Right atrium auricular region (tissue), 2 donors: ENCODE data around the gene SPARC. TPM values are rescaled to one million over a fixed set of nuclear protein-coding genes. Genes with fewer than 3 reads are reported as not detected.

ENCODE experiments used
- DNase-seq: peaks from one replicate; pipeline ENCODE4 v3.0.0-alpha.2; 2019; ENCODE audit warnings: low spot score
- H3K27ac ChIP-seq, 2 donors: fragments of 200-600 bp; sonication (generic); 1 replicate in 1 of 2; 2 replicates in 1 of 2; pipeline ENCODE4 v1.5.1; 2016 to 2019
- H3K27me3 ChIP-seq, 2 donors: fragments of 200-600 bp; sonication (generic); one replicate each; pipeline versions ENCODE4 v1.5.1 to v1.6.0; 2017 to 2019
- H3K36me3 ChIP-seq: fragments of 200-600 bp; sonication (generic); one replicate; pipeline ENCODE4 v1.5.1; 2016
- H3K4me1 ChIP-seq, 2 donors: fragments of 200-600 bp; sonication (generic); one replicate each; pipeline versions ENCODE4 v1.5.1 to v1.6.0; 2017 to 2019
- H3K4me3 ChIP-seq, 2 donors: fragments of 200-600 bp; sonication (generic); 1 replicate in 1 of 2; 2 replicates in 1 of 2; pipeline ENCODE4 v1.5.1; 2017 to 2019; ENCODE audit warnings: mild to moderate bottlenecking in 1 of 2, moderate library complexity in 1 of 2
- H3K9me3 ChIP-seq, 2 donors: fragments of 200-600 bp; sonication (generic); one replicate each; pipeline ENCODE4 v1.5.1; 2019
- CTCF ChIP-seq, 2 donors: fragments of 200-600 bp; sonication (generic); IDR thresholded peaks; one replicate each; pipeline ENCODE4 v1.5.1; 2019; ENCODE audit warnings: antibody characterized with exemption in 2 of 2
- total RNA-seq, 2 donors: library from RNA; depleted of rRNA; stranded (reverse); fragments of >200 nt; gene quantifications; one replicate each; pipeline ENCODE4 v1.1.0, GENCODE V29; 2016

Gene SPARC
- total RNA-seq, 2 donors from 2014 or later = 292 to 567 TPM

GRCh38 chr5:151628112-151628823 is 58.4 kb downstream of the SPARC start:
- no peak for DNase-seq
- no peaks in the 10 kb centered on the region for H3K36me3 ChIP-seq
- H3K27ac ChIP-seq = peak overlapping the region; percentile 21 to 34
- no peak for TF ChIP-seq CTCF (IDR thresholded peaks at IDR 0.05)
- H3K4me3 ChIP-seq = no peak overlapping the region
- no peaks in the 10 kb centered on the region for H3K27me3 ChIP-seq
- no peaks in the 10 kb centered on the region for H3K9me3 ChIP-seq
- H3K4me1 ChIP-seq = peaks cover 0 to 41% of the 10 kb centered on the region in 2 donors

DNA sequence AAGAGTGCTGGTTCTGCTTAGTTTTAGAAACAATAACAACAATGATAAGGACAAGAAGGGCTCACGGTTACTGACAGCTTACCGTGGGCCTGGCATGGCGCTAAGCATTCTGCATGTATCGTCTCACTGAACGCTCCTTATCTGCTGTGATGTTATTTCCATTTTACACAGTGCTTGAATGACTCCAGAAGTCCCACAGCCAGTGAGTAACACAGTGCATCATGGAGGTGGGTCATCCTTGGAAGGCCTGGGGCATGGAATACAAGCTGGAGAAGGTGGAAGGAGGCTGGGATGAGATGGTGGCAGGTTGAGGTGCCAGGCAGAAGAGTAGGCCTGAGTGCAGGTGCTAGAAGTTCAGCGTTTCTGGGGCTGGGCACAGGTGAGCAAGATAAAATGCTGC is 59.1 kb downstream of the SPARC start:
- peaks cover 0 to 43% of the 10 kb centered on the region in 2 donors for H3K4me1 ChIP-seq
- H3K9me3 ChIP-seq = no peaks in the 10 kb centered on the region
- no peak for TF ChIP-seq CTCF (IDR thresholded peaks at IDR 0.05)
- no peaks in the 10 kb centered on the region for H3K27me3 ChIP-seq
- H3K27ac ChIP-seq = peak overlapping the region; percentile 21 to 34
- no peaks in the 10 kb centered on the region for H3K36me3 ChIP-seq
- H3K4me3 ChIP-seq = no peak overlapping the region
- no peak for DNase-seq

DNA sequence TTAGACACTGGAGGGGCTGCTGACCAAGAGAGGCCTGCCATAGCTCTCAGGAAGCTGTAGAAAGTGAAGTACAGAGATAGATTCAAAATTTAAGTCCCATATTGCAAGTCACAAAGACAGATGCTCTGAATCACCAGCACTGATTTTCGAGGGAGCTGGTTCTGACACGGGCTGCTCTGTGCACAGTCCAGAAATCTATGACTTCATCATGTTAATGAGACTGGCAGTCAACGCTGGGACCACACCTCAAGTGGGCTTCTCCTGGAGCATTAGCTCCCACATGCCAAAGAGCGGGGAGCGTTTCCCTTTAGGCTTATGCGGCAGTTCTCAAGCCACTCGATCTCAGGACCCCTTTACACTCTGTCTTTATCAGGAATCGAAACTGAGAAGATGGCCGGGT is 61.4 kb downstream of the SPARC start:
- no peak for DNase-seq
- Histone ChIP-seq H3K36me3 (no peaks in the 10 kb centered on the region), H3K27ac (no peak overlapping the region), H3K4me1 (peaks cover 0 to 36% of the 10 kb centered on the region in 2 donors), H3K4me3 (no peak overlapping the region), H3K9me3 (no peaks in the 10 kb centered on the region), H3K27me3 (no peaks in the 10 kb centered on the region)
- TF ChIP-seq CTCF (IDR thresholded peaks at IDR 0.05) = no peak

DNA sequence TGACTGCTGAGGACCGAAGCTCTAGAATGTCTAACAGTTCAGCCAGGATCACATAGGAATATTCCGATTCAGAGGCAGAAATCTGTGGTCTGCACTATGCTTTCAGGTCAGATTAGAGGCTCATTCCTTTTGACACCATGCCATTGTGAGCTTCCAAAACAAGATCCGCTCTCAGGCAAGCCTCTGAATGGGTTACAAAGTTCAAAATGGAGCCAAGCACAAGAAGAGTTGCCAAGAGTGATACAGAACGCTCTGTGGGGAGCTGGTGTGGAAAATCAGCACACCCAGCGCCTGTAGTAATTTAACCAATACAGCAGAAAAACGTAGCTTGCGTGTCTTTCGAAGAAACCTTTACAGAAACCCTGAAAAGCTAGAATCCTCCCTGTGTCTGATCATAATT is 62.2 kb downstream of the SPARC start:
- TF ChIP-seq CTCF (IDR thresholded peaks at IDR 0.05) = no peak
- peaks cover 0 to 36% of the 10 kb centered on the region in 2 donors for H3K4me1 ChIP-seq
- no peaks in the 10 kb centered on the region for H3K36me3 ChIP-seq
- no peak for DNase-seq
- H3K4me3 ChIP-seq = no peak overlapping the region
- H3K9me3 ChIP-seq = no peaks in the 10 kb centered on the region
- H3K27ac ChIP-seq = no peak overlapping the region
- no peaks in the 10 kb centered on the region for H3K27me3 ChIP-seq

DNA sequence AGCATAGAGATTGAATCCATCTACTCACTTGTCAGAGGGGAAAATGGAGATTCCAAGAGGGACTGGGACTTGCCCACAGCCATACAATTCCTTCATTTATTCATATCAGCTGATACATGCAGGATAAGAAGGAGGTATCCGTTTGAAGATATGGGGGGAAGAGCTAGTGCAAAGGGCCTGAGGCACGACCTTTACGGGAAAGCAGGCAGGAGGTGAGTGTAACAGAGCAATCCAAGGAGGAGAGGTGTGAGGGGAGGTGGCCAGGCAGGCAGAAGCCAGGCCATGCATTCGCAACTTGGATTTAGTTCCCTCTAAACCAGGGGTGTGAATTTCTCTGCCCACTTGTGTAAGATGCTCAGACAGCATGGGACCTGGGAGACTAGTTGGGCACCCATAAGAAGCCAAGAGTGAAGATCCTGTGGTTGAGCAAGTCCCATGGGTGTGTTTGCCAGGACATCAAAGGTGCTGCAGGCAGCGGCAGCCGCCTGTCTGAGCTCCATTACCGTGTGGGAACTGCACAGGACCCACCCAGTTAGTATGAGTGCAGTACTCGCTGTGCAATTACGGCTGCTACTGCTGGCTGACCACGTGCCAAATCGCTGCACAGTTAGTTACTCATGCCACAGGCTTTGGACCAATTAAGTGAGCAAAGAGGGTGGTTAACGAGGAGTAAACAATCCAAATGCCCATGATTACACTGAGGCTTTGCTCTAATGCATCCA is 64.2 kb downstream of the SPARC start:
- DNase-seq = no peak
- Histone ChIP-seq H3K27ac (no peak overlapping the region), H3K9me3 (no peaks in the 10 kb centered on the region), H3K4me1 (peaks cover 0 to 20% of the 10 kb centered on the region in 2 donors), H3K36me3 (no peaks in the 10 kb centered on the region), H3K4me3 (no peak overlapping the region), H3K27me3 (no peaks in the 10 kb centered on the region)
- no peak for TF ChIP-seq CTCF (IDR thresholded peaks at IDR 0.05)
